Transverse colon (tissue), 3 donors: ENCODE data around the gene LIFR.

Experiments used
- CTCF ChIP-seq, 5 experiments: fragments of 200-600 bp in 3 of 5; fragments of 450-650 bp in 2 of 5; sonication (generic) in 3 of 5; IDR thresholded peaks; 1 replicate in 2 of 5; 2 replicates in 3 of 5; pipeline ENCODE4 v1.5.1; 2016 to 2017; ENCODE audit warnings: antibody characterized with exemption in 5 of 5, inconsistent platforms in 3 of 5, mild to moderate bottlenecking in 2 of 5, moderate library complexity in 1 of 5
- POLR2A ChIP-seq: fragments of 450-650 bp; IDR thresholded peaks from one replicate; pipeline ENCODE4 v1.6.1; 2016; ENCODE audit warnings: antibody characterized with exemption, mild to moderate bottlenecking, moderate library complexity

GRCh38 chr5:38595132-38595745 lies 38.8 kb upstream of the LIFR start:
- no peak for TF ChIP-seq CTCF (IDR thresholded peaks at IDR 0.05)
- no peak for TF ChIP-seq POLR2A
